ENCODE data around the gene PCGF2.
"Not testable (repeated sequence)": the region's sequence is repeated elsewhere in the genome, so short reads cannot be mapped to it uniquely, and the experiment has no call there.

The PCGF2 gene

GRCh38 chr17:38748149-38748891, at the start of gene PCGF2:
Gene PCGF2, minus strand, starts transcription at chr17:38748336. Its CDS starts 7,934 bp downstream, at chr17:38740402.
- peak; percentile 98 for DNase-seq

GRCh38 chr17:38797828-38798227, 49.7 kb upstream of the PCGF2 start:
- no peak for DNase-seq

GRCh38 chr17:38797158-38797490, 49.0 kb upstream of the PCGF2 start:
- no peak for DNase-seq

DNA sequence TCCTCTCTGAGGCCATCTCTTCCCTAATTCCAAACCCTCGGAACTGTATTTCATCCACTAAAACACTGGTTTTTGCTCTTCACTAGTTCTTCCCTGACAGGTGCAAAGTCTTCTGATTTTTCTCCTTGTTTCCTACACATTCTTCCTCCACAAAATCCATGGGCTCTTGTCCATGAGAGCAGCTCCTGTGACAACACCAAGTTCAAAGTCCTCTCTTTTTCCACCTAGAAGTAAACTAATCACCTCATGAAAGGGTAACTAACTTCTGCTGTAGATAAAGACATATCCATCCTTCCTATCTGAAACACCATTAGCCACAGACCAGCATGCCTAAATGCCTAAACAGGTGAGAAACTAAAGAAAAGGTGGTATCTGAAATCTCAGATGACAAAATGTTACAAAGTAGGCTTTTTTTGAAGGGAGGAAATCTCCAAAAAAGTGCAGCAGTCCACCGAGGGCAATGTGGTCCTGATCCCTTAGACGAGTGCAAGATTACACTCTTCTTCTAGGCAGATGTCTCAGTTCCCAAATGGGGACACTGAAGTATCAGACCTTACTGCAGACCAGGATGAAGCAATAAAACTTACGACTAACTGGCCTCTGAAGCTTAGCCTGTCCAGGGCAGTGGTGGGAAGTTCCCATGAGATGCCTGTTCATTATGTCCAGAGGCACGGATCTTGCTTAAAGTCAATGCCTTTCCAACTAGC, 48.5 kb upstream of the PCGF2 start:
- no peak for DNase-seq

DNA sequence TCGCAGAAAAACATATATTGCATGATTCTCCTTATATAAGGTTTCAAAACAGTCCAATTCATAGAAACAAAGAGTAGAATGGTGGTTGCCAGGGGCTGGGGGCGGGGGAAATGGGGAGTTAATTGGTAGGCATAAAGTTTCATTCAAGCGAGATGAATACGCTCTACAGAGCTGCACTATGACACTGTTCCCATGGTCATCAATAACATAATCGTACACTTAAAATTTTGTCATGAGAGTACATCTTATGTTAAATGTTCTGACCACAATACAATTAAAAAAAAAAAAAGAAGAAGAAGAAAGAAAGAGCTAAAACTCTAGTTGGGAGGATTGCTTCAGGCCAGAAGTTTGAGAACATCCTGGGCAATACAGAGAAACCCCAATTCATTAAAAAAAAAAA, 46.1 kb upstream of the PCGF2 start:
- peak; percentile 12 for DNase-seq

DNA sequence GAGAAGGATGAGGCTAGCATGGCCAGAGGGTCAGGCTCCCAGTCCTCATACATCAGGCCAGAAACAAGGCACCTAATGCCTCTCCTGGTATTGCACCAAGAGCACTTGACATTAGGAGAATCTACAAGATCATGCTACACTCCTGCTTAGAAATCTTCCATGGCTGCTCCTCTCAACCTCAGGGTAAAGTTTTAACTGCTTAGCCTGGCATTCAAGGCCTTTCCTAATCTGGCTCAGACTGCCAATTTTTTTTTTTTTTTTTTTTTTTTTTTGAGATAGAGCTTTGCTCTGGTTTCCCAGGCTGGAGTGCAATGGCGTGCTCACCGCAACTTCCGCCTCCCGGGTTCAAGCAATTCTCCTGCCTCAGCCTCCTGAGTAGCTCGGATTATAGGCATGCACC, 43.0 kb upstream of the PCGF2 start:
- DNase-seq, result no peak

DNA sequence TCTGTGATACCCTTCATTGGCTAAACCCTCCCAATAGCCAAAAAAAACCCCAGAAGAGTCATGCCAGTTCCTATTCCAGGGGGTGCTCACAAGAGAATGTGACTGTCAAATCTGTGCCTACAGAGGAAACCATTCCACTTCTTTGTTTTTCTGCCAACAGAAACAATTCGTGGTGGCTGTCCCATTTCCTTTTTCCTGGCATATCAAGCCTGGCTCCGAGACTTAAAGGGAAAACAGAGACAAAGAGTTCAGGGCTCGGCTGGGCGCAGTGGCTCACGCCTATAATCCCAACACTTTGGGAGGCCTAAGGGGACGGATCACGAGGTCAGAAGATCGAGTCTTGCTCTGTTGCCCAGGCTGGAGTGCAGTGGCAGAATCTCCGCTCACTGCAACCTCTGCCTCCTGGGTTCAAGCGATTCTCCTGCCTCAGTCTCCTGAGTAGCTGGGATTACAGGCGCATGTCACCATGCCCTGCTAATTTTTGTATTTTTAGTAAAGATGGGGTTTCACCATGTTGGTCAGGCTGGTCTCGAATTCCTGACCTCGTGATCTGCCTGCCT, 42.1 kb upstream of the PCGF2 start:
- not testable (repeated sequence) for DNase-seq

- DNase-seq, result peak; percentile 68
Measured at GRCh38 chr17:38789185-38789584, 41.0 kb upstream of the PCGF2 start.

- not testable (repeated sequence) for DNase-seq
Measured at GRCh38 chr17:38787999-38788398, 39.9 kb upstream of the PCGF2 start.

DNA sequence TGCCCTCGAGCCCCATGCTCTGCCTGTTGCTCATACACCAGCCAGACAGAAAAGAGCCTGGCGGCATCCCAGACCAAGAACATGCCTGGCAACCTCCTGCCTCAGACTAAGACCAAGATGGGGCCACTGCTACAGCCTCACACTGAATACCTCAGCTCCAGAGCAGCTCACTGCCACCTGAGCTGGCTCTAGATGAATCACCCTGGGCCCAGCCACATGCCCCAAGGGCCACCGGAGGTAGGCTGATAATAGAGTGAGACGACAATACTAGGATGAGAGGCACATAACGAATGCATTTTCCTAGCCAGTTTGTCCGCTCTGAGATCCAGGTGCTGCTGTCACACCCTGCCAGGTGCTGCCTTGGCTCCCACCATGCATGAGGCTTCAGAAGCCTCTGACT, 38.2 kb upstream of the PCGF2 start:
- DNase-seq, result no peak

DNA sequence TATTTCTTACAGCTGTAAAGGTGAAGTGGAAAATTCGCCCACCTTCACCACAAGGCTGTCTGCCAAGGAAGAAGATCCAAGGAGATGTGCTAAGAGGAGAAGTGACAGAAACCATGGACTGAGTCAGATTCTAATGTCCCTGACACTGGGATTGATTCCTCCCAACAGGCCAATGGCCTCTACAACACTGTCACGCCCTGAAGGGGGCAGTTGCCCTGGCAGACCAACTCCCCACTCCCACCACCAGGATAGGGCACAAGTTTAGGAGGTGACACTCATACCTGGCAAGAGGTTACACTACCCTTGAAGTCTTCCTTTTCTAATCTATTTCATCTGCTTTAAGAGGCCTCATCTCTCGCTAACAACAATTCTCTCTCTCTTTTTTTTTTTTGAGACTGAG, 35.1 kb upstream of the PCGF2 start:
- DNase-seq, result no peak

DNA sequence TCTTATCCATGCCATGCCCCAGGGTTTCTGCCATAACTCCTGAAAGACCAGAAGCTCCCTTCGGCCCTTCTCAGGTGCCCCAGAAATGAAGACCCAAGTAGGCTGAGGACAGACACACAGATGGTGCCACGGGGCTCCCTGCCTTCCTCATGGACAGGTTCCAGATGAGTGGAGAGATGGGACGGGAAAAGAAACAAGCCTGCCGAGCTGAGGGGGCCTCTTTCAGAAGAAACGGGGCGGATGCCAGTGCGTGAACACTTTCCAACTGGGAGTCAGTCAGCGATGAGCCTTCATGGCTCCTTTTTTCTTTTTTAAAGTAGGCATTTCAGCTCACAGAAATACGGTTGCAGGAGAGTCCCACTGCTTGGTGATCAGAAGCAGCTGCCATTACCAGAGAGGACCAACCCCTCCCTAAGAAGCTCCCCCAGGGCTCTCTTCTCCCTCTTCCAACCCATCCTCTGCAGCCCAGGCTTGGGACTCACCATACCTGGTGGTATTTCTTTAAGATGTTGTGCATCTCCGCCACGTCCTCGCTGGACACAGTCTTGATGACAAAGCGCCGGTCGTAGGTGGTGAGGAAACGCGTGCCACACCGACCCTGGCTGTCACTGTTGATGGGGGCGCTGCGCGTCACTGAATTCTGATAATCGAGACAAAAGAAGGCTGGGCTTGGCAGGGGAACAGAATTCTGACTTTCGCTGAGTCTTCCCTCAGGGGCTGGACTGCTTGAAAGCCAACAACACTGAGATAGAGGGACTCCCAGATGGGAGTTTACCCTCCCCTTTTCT, 32.0 kb upstream of the PCGF2 start:
- no peak for DNase-seq

- DNase-seq, result no peak
Measured at GRCh38 chr17:38777641-38778250, 29.6 kb upstream of the PCGF2 start.

DNA sequence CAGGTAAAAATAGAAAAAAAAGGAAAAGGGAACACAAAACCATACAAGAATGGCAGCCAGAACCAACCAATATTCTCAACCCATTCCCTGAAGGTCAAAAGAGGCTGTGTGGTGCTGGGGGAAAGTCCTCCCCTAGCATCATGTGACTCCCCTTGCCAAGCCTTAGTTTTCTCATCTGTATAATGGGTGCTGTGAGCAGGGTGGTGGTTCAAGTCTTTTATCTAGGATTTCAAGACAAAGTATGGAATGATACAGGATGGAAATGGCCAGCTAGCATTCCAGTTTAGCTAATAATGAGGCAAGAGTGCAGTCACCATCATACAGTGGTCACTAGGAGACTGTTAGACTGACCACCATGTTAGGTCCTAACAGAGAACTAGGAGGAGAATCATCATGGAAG, 25.1 kb upstream of the PCGF2 start:
- DNase-seq, result no peak

DNA sequence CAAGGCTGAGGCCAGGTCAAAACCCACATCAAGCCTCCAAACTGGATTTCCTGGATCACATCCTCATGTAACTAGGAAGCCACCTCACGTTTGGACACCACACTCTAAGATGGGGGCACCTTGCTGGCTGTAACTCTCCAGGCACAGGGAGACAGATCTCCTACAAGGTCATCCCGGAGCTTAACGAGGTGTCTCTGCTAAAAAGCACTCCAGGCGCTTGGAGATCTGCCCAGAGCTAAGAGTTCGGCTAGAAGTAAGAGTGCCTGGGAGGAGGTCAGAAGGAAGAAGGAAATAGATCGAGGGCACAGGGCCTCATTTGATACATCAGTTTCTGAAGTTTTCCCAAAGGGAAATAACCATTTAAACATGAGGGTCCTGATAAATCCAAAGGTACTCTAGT, 20.3 kb upstream of the PCGF2 start:
- no peak for DNase-seq

- DNase-seq, result no peak
Measured at GRCh38 chr17:38766341-38766740, 18.2 kb upstream of the PCGF2 start.

DNA sequence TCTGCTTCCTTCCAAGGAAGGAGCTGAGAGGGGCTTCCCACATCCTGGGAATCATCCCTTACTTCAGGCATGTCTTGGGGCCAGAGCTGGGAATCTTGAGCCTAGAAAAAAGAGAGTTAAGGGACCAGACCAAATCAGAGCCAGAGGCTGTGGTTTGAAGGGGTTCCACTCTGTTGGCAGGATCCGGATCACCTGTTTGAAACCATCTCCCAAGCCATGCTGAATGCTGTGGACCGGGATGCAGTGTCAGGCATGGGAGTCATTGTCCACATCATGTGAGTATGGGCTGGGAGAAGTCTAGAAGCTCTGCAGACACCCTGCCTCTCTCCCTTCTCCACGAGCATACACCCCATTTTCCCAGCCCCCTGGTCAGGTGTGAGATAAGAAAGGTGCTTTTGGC, 14.1 kb upstream of the PCGF2 start:
- no peak for DNase-seq

GRCh38 chr17:38761612-38762011, 13.5 kb upstream of the PCGF2 start:
- DNase-seq, result peak; percentile 57

DNA sequence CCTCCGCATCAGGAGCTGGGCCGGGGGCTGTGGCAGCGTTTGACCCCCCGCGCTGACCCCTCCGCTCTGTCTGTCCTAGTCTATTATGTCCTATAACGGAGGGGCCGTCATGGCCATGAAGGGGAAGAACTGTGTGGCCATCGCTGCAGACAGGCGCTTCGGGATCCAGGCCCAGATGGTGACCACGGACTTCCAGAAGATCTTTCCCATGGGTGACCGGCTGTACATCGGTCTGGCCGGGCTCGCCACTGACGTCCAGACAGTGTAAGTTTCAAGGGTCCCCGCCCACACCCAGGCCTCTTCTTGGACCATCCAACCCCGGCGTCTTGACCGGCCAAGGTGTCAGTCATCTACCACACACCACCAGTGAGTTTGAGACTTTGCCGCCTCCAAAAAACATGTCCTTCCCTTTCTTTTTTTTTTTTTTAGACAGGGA, 5.0 kb upstream of the PCGF2 start:
- no peak for DNase-seq

GRCh38 chr17:38752308-38753070, 4.4 kb upstream of the PCGF2 start, which contains the start of gene PSMB3:
Gene PSMB3, plus strand, starts transcription at chr17:38752741. Its CDS starts 86 bp downstream, at chr17:38752827.
- DNase-seq, result peak; percentile 100

GRCh38 chr17:38751808-38752307, 3.7 kb upstream of the PCGF2 start:
- DNase-seq, result peak; percentile 92
